NCI-H1436 treated with DMSO at 0.1 percent for 48 hours (cell line): ENCODE measurements around the gene HDAC7.

Source experiments
- DNase-seq: peaks from one replicate; lab custom pipeline; 2025; lab: John Stamatoyannopoulos, UW

The HDAC7 gene

DNA sequence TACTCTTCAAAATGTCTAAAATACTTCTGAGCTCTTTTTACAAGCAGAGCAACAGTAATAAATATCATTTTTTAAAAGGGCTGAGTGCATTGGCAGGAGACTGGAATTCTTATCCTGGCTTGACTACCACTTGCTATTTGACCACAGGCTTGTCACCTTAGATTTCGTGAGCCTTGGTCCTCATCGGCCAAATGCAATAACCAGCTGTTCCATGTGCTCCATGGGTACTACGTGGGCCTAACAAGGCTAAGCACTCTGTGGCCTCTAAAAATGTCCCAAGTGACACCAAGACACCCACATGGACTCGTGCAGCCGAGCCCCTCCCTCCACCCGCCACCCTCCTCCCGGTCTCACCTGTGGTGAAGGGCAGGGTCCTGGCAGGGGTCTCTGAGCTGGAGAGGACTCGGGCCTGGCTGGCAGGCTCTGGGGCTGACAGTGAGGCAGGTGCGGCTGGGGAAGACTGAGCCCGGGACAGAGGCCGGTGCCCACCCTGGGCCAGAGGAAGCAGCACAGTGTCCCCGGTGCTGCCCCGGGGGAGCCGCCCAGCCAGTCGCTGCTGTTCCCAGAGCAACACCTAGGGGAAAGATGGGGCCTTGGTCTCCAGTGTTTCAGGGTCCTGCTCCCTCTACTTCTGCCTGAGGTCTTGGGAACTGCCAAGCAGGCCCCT is 26.6 kb downstream of the HDAC7 start:
- no peak for DNase-seq

DNA sequence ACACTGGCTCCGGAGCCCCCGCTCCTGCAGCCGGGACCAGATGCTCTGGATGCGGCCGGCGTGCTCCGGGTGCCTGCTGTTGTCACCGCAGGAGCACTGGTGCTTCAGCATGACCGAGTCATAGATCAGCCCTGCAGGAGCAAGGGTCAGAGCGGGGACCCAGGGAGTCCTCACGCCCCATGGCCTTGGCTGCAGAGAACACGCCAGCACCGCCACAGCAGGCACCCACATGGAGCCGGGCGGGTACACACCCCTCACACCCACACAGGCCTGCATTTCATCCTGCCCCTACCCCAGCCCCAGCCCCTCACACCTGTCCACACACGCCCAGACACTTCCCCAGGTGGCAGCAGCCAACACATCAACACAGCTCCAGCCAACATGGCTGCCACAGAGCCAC is 27.8 kb downstream of the HDAC7 start:
- no peak for DNase-seq

DNA sequence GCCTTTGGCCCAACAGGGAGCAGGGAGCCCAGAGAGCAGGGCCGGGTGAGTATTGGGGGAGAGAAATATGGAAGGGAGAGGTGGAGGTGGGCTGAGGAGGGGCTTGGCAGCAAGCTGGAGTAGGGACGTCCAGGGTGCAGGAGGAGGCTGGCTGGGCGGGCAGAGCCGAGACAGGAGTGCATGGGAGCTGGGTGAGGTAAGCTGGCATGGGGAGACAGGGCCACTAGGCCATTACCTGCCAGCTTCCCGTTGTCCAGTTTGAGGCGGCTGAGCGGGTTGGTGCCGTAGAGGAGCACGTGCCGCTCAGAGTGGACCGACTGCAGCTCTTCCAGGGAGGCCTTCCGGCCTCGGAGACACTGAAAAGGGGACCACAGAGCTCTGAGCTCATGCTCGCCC is 28.4 kb downstream of the HDAC7 start:
- no peak for DNase-seq

DNA sequence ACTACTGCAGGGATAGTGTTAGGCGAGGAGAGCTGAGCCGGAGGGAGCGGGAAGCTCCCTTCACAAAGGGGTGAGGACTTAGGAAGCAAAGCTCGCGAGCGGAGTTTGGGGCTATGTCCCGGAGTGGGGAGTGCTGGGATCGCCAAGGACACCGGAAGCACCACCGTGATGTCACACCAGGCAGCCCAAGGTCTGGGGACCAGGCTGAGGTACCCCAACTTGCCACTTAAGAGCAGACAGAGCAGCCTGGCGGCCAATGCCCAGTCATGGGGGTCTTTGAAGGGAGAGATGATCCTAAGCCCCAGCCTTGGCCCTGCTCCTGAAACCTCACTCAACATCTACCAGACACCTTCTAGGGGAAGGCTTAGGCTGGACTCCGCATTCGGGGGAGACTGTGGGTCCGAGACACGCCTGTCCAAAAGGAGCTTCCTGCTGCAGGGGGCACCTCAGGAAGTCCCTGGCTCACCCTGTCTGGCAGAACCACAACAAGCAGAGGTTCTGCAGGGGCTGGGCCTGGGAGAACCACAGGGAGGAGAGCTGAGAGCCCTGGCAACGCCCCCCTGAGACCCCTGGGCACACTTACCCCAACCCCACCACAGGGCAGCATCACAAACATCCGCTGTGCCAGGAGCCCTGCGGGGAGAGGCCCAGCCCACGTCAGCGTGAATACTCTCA is 28.9 kb downstream of the HDAC7 start:
- DNase-seq, result no peak

DNA sequence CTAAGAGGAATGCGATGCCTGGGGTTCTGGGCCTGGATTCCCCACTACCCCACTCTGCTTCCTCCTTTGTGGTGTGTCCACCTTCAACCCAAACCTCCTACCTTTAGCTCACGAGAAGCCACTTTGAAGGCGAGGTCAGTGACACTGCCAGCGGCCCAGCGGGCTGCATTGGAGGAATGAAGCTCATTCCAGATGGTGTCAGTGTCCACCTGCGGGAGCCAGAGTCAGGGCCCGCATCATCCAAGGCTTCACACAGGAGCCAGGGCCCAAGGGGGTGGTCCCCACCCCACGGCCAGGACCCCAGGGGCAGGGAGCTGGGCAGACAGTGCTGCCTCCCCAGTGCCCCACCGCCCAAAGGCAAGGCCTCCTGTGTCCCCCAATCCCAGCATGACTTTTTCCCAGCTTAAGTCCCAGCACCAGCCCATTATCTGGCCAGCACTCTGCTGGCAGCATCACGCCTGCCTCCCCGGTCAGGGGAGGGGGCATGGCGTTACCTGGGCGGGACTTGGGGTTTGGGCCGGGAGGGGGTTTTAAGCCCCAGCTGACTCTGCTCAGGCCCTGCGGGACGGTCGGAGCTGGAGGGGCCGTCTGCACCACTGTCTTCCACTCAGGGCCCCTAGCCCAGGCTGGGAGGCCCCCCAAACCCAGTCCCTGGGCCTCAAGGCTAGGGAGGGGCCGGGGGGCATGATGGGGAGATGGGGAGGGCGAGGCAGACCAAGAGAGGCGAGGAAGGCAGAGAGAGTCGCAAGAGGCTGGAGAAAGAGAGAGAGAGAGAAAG is 29.8 kb downstream of the HDAC7 start:
- no peak for DNase-seq

DNA sequence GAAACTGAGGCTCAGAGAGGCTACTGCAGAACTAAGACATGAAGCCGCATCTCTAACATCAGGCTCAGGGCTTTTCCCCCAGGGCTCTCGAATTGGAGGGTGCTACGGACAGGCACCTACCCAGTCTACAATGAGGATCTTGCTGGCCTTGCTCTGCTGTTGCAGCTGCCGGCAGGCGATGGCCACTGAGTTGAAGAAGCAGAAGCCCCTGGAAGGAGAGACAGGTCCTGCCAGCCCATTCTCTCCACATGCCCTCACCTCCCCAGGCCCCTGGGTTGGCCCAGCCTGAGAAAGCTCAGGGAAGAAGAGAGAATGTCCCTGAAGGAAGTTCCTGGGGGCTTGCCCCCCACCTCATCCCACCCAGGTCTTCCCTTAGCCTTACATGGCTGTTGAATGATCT is 30.6 kb downstream of the HDAC7 start:
- DNase-seq, result no peak

DNA sequence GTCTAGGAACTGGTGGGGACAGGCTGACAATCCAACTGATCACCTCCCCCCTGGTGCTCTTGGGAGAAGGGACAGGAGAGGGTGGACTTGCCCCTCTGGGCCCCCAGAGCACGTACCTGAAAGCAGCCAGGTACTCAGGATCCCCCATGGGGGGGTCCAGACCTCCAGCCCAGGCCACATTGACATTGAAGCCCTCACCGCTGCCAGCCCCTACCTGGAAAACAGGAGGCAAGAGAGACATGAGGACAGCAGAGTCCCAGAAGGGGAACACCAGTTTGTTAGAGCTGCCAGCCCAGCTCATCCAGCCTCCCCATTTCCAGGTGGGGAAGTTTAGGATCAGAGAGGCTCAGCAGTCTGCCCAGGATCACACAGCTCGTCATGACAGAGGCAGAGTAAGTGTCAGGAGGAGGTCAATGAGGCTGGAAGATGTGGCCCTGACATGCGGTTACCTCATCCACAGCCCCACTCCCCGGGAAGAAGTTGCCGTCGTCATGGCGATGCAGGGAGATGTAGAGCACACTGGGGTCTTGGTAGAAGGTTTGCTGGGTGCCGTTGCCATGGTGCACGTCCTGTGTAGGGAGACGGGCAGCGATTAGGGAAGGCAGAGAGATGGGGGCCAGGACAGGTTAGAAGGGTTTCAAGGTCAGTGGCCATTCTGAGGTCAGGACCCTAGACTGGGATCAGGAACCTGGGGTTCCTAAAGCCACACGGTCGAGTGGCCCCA is 31.9 kb downstream of the HDAC7 start:
- no peak for DNase-seq

DNA sequence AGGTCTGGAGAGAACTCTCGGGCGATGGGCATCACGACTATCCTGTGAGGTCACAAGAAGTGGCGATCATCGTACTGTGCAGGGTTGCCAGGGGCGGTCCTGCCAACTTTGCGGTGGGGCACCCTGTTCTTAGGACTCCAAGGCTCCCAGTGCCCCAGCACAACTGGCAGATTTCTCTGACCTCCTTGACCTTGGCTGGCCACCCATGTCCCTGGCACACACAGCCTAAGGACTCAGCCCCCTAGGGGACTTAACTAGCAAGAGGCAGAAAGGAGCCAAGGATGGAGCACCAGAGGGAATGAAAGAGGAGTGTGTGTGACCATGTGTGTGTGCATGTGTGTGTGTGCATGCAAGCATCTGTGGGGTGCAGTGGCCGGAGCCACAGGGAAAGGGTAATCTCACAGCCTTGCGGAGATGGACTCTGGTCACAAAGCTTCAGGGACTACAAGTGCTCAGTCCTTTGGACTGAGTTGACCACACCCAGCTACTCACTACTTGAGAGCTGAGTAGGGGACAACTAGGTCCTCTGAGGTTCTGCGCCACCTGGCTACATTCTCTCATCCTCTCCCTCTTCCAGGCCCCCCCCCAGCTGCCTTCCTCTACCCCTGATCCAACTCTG is 32.9 kb downstream of the HDAC7 start:
- DNase-seq, result no peak

DNA sequence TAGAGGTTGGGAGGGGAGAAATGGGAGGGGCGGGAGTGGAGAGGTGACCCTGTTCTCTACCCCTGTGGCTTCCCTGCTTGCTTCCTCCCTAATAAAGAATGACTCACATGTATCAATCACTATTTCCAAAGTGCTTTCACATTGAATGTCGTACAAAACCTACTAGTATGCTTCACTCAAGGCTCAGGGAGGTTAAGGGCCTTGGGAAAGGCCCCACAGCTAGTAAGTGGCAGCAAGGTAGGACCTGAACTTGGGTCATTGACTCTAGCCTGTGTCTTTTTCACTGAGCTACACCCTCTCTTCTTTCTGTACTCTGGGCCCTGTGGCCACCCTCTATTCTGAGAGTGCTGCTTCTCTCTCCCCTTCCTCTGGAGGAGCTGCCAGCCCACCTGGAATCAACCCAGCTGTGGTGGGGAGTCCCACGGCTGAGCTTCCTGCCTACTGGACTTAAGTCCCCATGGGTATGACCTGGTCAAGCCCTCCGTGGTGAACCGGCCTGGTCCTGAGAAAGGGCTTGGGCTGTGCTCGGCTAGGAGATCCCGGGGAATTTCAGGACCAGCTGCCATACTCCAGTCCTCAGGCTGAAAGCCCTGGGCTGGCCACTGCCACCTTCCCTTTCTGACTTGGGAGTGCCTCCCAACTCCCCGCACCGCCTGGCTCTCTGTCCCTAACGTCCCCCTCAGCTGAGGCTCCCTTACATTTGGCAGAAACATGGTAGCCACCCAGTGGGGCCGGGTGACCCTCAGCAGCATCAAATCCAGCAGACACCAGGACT is 33.6 kb downstream of the HDAC7 start:
- no peak for DNase-seq

DNA sequence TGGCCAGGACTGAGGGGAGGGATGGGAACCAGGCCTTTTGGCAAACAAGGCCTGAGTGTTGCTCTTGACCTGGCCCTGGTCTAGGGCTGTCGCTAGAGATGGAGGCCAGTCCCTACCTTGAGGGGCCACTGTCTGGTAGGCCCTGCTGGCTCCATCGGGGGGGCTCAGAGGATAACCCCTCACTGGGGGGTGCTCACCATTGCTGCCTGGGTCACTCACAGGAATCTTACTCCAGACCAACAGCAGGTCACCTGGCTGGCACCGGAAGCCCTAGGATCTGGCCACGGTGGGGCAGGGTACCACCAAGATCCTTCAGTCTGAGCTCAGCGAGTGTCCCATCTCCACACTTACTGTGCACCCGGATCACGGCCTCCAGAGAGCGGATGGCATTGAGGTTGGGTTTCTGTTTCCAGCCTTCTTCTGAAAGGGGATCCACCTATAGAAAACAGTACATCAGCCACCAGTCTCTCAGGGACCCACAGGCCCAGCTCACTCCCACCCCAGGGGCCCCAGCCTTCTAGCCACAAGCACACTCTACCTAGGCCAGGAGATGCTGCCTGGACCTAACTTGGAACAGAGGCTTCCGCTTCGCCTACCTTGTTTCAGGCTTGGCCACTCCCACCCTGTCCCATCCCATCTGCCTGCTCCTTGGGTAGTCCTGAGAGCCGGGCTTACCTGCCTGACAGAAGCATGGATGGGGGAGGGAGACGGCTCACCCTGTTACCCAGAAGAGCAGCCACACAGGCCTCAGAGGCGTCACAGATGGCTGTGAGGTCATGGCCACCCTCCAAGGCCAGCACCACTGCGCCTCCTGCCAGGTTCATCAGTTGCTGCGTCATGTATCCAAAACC is 34.4 kb downstream of the HDAC7 start:
- DNase-seq, result no peak

DNA sequence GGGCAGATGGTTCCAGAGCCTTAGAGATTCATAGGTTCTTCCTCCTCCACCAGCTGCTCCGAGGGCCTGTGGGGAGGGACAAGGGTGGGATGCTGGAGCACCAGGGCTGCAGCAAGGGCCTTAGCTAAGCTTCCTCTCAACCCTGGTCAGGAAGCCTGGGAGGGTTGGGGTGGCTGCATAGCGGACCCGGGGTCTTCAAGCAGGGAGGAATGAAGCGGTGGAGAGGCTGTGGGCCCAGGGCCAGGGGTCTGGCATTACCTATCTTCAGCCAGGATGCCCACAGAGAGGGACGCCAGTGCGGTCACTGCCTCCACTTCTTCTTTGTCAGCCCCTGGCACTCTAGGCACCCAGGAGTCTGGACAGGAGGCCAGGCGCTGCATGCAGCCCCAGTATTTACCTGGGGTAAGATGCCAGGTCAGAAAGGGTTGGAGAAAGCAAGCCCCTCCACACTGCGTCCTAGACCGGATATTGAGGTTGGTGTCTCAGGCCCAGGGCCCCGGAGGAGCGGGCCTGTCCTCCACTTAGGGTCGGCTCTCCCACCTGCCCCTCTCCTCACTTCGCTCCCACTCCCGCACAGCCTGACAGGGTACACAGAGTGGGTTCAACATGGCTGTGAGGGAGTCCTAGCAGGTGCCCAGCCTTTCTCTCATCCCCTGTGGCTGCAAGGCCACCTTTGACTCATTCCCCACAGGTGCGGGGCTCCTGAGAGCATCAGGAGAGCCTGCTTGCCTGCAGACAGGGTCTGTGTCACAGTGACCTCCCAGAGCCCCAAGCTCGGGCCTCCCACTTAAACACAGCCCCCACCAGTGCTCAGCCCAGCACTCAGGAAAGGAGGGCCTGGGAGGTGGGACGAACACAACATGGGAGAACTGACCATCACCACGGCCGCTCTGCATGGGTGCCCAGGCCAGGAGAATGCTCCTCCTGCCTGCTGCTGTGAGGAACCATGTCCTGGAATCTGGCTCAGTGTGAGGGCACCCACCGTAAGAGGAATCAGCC is 35.6 kb downstream of the HDAC7 start:
- DNase-seq, result no peak

DNA sequence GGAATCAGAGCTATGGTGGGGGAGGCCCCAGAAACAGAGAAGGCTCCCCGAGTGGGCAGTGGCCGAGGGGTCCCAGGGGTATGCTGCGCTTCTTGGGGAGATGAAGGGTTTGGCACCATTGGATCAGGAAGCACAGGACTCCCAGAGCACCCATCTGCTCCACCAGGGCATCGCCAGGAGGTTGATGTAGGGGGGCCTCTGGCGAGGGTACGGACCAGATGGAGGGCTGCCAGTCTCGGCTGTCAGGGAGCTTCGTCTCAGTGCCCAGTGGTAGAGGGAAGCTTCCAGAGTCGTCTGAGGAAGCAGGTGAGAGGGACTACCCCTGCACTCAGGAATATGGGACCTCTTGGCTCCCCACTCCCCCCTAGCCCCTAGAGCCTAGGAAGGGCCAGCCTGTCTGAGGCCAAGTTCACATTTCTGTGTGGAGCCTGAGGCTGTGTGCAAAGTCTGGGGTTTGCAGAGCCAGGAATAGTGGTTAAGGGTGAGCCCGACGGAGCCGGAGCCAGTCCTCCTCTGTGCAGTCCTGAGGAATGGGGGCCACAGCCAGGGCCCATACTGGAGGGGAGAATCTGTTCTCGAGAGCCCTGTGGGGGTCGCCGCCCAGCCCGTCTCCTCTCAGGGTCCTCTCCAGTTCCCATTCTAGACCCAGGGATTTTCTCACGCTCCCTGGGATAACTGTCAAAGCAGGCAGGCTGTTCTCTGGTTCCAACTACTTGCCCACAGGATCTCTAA is 36.5 kb downstream of the HDAC7 start:
- DNase-seq, result no peak

DNA sequence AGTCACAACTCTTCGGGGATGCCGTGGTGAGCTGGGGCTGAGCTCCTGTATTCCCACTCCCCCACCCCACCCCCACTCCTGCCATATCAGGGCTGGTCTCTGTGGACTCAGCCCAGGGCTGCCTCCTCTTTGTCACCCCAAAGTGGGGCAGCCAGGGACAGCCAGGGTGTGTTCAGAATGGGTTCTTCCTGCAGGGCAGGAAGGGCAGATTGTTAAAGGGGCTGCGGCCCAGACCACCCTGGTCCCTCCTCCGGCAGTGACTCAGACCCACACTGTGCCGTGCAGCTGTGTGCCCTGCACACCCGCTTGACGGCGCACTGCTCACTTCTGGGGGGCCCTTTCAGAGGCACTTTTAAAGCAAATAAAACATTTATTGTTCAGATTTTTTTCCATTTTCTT is 37.3 kb downstream of the HDAC7 start:
- no peak for DNase-seq

DNA sequence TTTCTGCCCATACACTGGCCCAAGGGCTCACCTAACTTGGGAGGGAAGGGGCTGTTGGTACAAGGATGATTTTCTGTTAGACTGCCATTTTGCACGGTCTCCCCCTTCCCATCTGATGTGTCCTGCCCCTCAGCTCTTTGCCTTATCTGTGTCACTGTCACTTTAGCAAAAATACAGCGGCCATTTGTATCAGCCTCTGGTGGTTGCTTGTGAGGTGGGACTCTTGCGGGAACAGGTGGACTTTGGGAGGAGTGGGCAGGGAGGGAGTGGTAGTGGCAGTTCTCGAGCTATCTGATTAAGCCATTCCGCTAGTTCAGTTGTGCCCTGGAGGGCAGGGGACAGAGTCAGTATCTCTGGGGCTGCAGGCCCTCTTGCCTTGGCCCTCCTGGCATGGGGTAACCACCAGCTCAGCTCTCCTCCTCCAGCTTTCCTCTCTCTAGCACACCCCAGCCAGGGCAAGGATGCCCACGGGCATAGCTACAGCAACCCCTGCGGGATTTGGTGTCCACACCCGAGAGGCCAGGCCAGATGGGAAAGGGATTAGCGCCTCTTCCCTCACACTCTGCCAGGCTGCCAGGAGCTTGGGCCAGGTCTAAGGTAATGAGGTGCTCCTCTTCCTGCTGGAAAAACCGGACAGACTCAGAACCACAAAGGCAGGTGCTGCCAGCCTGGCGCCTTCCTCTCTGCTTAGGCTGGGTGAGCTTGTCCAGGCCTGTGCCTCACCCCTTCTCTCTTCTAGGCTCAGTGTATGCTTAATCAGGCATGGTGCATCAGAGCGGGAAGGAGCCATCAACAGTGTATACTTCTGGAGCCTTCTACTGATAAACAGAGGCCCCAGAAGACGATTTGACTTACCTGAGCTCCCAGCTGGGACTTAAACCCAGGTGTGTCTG is 38.0 kb downstream of the HDAC7 start:
- DNase-seq, result no peak

DNA sequence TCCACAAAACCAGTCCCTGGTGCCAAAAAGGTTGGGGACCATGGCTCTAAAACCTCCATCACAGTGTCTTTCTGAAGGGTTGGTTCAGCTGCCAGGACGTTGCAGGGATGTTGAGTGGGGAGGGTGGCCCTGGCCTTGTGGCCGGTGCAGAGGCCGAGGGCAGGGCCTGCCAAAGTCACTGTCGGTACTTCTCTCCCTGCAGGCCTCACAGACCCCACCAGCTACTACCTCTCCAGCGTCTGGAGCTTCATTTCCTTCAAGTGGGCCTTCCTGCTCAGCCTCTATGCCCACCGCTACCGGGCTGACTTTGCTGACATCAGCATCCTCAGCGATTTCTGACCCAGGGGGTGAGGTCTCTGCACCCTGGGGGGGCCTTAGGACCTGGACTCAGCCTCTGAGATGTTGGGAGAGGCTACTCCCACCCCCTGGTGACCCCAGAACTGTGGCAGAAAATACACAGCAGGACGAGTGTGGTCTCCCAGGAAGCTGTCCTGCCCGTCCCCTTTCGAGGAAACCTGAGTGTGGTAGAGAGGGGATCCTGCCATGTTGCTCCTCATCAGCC is 39.7 kb downstream of the HDAC7 start:
- DNase-seq, result no peak

DNA sequence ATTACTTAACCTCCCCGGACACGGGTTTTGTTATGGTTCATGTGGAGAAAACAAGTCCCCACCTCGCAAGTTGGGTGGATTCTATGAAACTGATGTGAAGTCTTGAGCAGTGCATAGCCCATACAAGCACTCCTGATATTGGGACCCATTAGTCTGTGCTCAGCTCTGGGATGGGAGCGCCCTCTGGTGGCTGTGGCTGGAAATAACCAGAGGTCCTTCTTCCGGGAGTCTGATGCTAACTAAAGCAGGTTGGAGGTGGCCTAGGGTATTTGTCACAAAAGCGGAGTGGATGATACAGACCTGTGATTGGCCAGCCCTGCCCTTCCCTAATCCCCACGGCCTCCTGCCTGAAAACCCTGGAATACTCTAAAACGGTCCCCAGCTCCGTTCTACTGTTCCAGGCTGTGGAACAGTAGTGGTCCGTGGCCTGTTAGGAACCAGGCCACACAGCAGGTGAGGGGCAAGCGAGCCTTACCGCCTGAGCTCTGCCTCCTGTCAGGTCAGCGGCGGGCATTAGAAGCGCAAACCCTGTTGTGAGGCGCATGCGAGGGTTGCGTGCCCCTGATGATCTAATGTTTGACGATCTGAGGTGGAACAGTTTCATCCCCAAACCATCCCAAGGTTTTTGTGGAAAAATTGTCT is 40.3 kb downstream of the HDAC7 start:
- no peak for DNase-seq

DNA sequence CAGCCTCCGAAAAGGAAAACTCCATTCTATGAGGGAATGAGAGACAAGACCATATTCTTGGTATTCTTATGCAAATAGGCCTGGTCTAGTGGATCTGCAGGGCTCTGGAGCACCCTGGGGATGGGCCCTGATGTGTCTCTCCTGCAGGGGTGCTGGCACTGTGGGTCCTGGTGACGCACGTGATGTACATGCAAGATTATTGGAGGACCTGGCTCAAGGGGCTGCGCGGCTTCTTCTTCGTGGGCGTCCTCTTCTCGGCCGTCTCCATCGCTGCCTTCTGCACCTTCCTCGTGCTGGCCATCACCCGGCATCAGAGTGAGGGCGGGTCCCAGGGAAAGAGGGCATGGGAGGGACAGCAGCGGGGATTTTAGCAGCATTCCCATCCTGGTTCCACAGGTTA is 40.8 kb downstream of the HDAC7 start:
- no peak for DNase-seq
